AG04449 (cell line): ENCODE data around the gene SCYL3.
"Not testable (repeated sequence)": the region's sequence is repeated elsewhere in the genome, so short reads cannot be mapped to it uniquely, and the experiment has no call there.

Experiments used
- CTCF ChIA-PET: fragments of 350-600 bp; formaldehyde crosslinking; extraction: SDS; loops from one replicate; lab custom pipeline; 2021; ENCODE audit warnings: antibody characterized with exemption; lab: Yijun Ruan, JAX
- POLR2A ChIA-PET: fragments of 400-600, 350-600 bp; formaldehyde crosslinking; extraction: SDS; loops from one replicate; lab custom pipeline; 2020; ENCODE audit warnings: antibody characterized with exemption, inconsistent platforms; lab: Yijun Ruan, JAX
- DNase-seq: peaks from one replicate; pipeline ENCODE4 v3.0.0-alpha.2; 2010; ENCODE audit warnings: low read depth, low spot score
- H3K4me3 ChIP-seq: 2 replicates; pipeline ENCODE4 v1.5.1; 2011; ENCODE audit warnings: low read depth, mild to moderate bottlenecking, control low read depth, low read length
- CTCF ChIP-seq: IDR thresholded peaks from one replicate; pipeline ENCODE4 v1.5.1; 2011; ENCODE audit warnings: mild to moderate bottlenecking, moderate library complexity, low read length, control low read depth, inconsistent platforms; ENCODE audit not compliant: insufficient read depth; ENCODE audit errors: missing control alignments

Gene SCYL3

GRCh38 chr1:169824153-169824552 is 69.5 kb downstream of the SCYL3 start:
- CTCF ChIA-PET: interaction anchor here (1.5 kb wide), 1 partner anchor 14 kb away, joined by 5 read pairs; no protein-coding TSS in a partner anchor

DNA sequence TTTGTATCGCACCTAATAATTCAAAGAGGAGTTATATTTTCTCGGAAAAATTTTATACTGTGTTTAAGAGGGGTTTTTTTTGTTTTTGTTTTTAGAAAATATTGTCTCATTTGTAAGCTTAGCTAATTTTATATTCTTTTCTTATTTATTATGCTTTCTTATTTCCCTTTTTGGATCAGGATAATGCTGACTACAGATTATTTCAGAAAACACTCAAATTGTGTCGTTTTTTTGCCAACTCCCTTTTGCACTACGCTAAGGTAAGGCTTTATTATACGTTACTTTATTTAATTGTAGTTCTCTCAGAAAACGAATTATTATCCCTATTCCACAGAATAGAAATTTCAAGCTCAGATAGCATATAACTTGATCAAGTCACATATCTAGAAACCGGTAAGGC is 72.2 kb downstream of the SCYL3 start:
- CTCF ChIA-PET: interaction anchor here (2.0 kb wide), 1 partner anchor 12 kb away, joined by 9 read pairs; no protein-coding TSS in a partner anchor
- H3K4me3 ChIP-seq: no peak overlapping the region
- no peak for TF ChIP-seq CTCF
- POLR2A ChIA-PET: no interaction called here
- DNase-seq: no peak

More at GRCh38 chr1:169824153-169824552, 69.5 kb downstream of the SCYL3 start:
- no peak for DNase-seq
- no peak for TF ChIP-seq CTCF
- POLR2A ChIA-PET: no interaction called here
- no peak overlapping the region for H3K4me3 ChIP-seq

DNA sequence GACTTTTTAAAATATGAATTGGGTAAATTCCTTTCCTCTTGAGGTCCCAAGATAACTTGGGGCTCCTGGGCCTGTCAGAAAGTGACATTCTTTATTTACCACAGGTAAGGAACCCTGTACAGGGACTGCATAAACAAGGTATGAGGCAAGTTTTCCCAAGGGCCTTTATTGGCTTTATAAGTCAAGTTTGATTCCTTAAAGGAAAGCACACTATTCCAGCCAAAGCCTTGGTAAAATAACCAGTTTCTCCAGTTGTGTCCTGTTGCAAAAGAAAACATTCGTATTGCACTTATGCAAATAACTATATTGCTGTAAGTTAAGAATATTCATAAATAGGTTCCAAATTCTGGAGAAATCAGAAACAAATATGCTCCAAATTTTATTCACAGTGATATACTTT is 77.1 kb downstream of the SCYL3 start:
- TF ChIP-seq CTCF: no peak
- no peak for DNase-seq
- ChIA-PET POLR2A (no interaction called here), CTCF (no interaction called here)
- H3K4me3 ChIP-seq: no peak overlapping the region

GRCh38 chr1:169814265-169814664 is 79.4 kb downstream of the SCYL3 start:
- no peak overlapping the region for H3K4me3 ChIP-seq
- no peak for DNase-seq
- CTCF ChIA-PET: no interaction called here
- TF ChIP-seq CTCF: no peak
- POLR2A ChIA-PET: no interaction called here

- ChIA-PET POLR2A (no interaction called here), CTCF (interaction anchor here (2.6 to 5.1 kb wide), 2 partner anchors 16 to 211 kb away, joined by 9 to 58 read pairs; partner anchors contain the start of gene METTL18)
- no peak for TF ChIP-seq CTCF
Measured at GRCh38 chr1:169812131-169812530, 81.6 kb downstream of the SCYL3 start.

DNA sequence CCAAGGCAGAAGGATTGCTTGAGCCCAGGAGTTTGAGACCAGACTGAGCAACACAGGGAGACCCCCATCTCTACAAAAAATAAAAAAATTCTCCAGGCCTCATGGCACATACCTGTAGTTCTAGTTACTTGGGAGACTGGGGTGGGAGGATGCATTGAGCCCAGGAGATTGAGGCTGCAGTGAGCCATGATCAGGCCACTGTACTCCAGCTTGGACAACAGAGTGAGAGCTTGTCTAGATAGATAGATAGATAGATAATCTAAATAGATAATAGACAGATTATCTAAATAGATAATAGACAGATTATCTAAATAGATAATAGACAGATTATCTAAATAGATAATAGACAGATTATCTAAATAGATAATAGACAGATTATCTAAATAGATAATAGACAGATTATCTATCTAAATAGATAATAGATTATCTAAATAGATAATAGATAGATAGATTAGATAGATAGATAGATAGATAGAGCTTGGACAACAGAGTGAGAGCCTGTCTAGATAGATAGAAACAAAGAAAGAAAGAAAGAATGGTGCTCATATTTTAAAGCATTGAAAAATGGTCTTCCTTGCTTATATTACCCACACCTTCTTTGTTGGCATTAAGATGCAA is 82.2 kb downstream of the SCYL3 start:
- DNase-seq, H3K4me3 ChIP-seq, POLR2A ChIA-PET: not testable (repeated sequence)
- CTCF ChIA-PET: interaction anchor here (2.6 to 5.1 kb wide), 2 partner anchors 15 to 210 kb away, joined by 9 to 58 read pairs; partner anchors contain the start of gene METTL18

More at GRCh38 chr1:169812131-169812530, 81.6 kb downstream of the SCYL3 start:
- no peak overlapping the region for H3K4me3 ChIP-seq
- no peak for DNase-seq
